ENCODE measurements around the gene KNDC1. TPM values are rescaled to one million over a fixed set of nuclear protein-coding genes. Genes with fewer than 3 reads are reported as not detected.

Gene KNDC1
- total and polyA plus RNA-seq, 2 donors (not counting 3 experiments of a cell fraction or from before 2014, with no cell fraction given), result not detected

- no peak overlapping the region for H3K4me2 ChIP-seq (ENCODE audit: insufficient read depth, low read length)
- no peak for DNase-seq (ENCODE audit: low read depth, low spot score)
- FAIRE-seq, result no peak
- TF ChIP-seq JUN (IDR thresholded peaks at IDR 0.05; ENCODE audit: borderline replicate concordance, insufficient read depth, insufficient read length, low read depth), result no peak
- no peak for TF ChIP-seq CTCF (IDR thresholded peaks at IDR 0.05; ENCODE audit: extremely low read depth in 1 of 2, insufficient read depth in 1 of 2, low read depth in 1 of 2, low read length in 2 of 2)
- TF ChIP-seq POLR2A (IDR thresholded peaks at IDR 0.05; ENCODE audit: low read depth, low read length), result no peak
- TF ChIP-seq FOS (IDR thresholded peaks at IDR 0.05; ENCODE audit: borderline replicate concordance, insufficient read depth, low read length), result no peak
- TF ChIP-seq MYC (IDR thresholded peaks at IDR 0.05; ENCODE audit: low read depth, low read length), result no peak
- TF ChIP-seq EZH2 (IDR thresholded peaks at IDR 0.05; ENCODE audit: borderline replicate concordance, low read depth, low read length, severe bottlenecking), result no peak
- TF ChIP-seq MAX (IDR thresholded peaks at IDR 0.05; ENCODE audit: insufficient read depth, insufficient read length), result no peak
- TF ChIP-seq GATA2 (IDR thresholded peaks at IDR 0.05; ENCODE audit: insufficient read depth, insufficient read length, low read depth, low read length), result no peak
- TF ChIP-seq POLR2AphosphoS5 (IDR thresholded peaks at IDR 0.05; ENCODE audit: insufficient read depth, low read depth, low read length), result no peak
- H4K20me1 ChIP-seq (replicated peaks; ENCODE audit: control insufficient read depth, extremely low read depth, insufficient read depth, low read length), result no peaks in the 10 kb centered on the region
- no peak overlapping the region for H3K9ac ChIP-seq (replicated peaks; ENCODE audit: extremely low read depth, insufficient read depth, low read length)
- no peak overlapping the region for H3K4me3 ChIP-seq (replicated peaks in 1 of 3; ENCODE audit: insufficient read depth in 1 of 3, low read depth in 1 of 3, low read length in 3 of 3)
- H2AFZ ChIP-seq (ENCODE audit: low read depth, low read length), result no peak overlapping the region
- H3K4me1 ChIP-seq (ENCODE audit: control insufficient read depth, extremely low read depth, insufficient read depth, low read length), result no peaks in the 10 kb centered on the region
- no peaks in the 10 kb centered on the region for H3K27me3 ChIP-seq (ENCODE audit: control insufficient read depth in 2 of 2, insufficient read depth in 2 of 2, low read length in 2 of 2)
- no TSS peak for BruUV-seq (replicated peaks)
- no peak overlapping the region for H3K27ac ChIP-seq (ENCODE audit: insufficient read depth, low read depth, low read length)
- H3K36me3 ChIP-seq (ENCODE audit: control insufficient read depth in 2 of 2, extremely low read depth in 1 of 2, insufficient read depth in 2 of 2, low read length in 2 of 2), result no peaks in the 10 kb centered on the region
- H3K9me3 ChIP-seq (replicated peaks; ENCODE audit: control insufficient read depth, insufficient read depth, low read length), result no peaks in the 10 kb centered on the region
- intact Hi-C loops (cut with micrococcal nuclease), result no loop called here
- no peaks in the 10 kb centered on the region for H3K9me1 ChIP-seq (replicated peaks; ENCODE audit: control insufficient read depth, extremely low read depth, insufficient read depth, low read length)
- H3K79me2 ChIP-seq (ENCODE audit: control insufficient read depth, insufficient read depth, low read length), result no peaks in the 10 kb centered on the region
- dilution Hi-C loops (cut with MboI; ENCODE audit: extremely low pct_ligation_motif_present, low sequenced_read_pairs), result no loop called here
- ChIA-PET CTCF (no interaction called here), POLR2A (no interaction called here)
Observed at GRCh38 chr10:133218891-133219290, 58.9 kb downstream of the KNDC1 start.
